Testis (tissue), 3 donors: ENCODE measurements around the gene TXNRD2. TPM values are rescaled to one million over a fixed set of nuclear protein-coding genes. Genes with fewer than 3 reads are reported as not detected.

Experiments used
- DNase-seq: peaks from one replicate; pipeline ENCODE4 v3.0.0-alpha.2; 2019
- H3K27ac ChIP-seq, 2 donors: fragments of 200-600 bp; sonication (generic); one replicate each; pipeline ENCODE4 v1.5.1; 2019
- H3K27me3 ChIP-seq: fragments of 200-600 bp; sonication (generic); one replicate; pipeline ENCODE4 v1.5.1; 2019
- H3K36me3 ChIP-seq: fragments of 200-600 bp; sonication (generic); one replicate; pipeline ENCODE4 v1.5.1; 2017; ENCODE audit warnings: low read depth; ENCODE audit errors: missing control alignments
- H3K4me1 ChIP-seq: fragments of 200-600 bp; sonication (generic); one replicate; pipeline ENCODE4 v1.5.1; 2019
- H3K4me3 ChIP-seq, 2 donors: fragments of 200-600 bp; sonication (generic); one replicate each; pipeline ENCODE4 v1.5.1; 2017 to 2019
- H3K9me3 ChIP-seq: fragments of 200-600 bp; sonication (generic); one replicate; pipeline ENCODE4 v1.5.1; 2017
- POLR2A ChIP-seq: fragments of 450-650 bp; IDR thresholded peaks from one replicate; pipeline ENCODE4 v1.6.1; 2017; ENCODE audit warnings: antibody characterized with exemption, mild to moderate bottlenecking, moderate library complexity
- WGBS, 2 donors: methylation state at CpG; one replicate each; pipeline ENCODE4 v1.1.5; 2018; 5-methylcytosine and 5-hydroxymethylcytosine counted together
- intact Hi-C: fragments of 100-400 bp; cut with DNase I; formaldehyde crosslinking; loops from one replicate; pipeline ENCODE4 v1.15.1; 2023; ENCODE audit warnings: low total_unique reads
- polyA plus RNA-seq: library from polyadenylated mRNA; stranded (reverse); fragments of 350-450 nt; fragmentation: Illumina TruSeq; extraction: RNeasy Lipid Tissue Mini Kit (QIAGEN cat#74804); gene quantifications from one replicate; pipeline ENCODE4 v1.2.3, GENCODE V29; 2014; ENCODE audit warnings: low read depth, low replicate concordance; ENCODE audit not compliant: insufficient read depth
- total RNA-seq, 2 donors: library from RNA; depleted of rRNA; stranded (reverse); fragments of >200 nt; gene quantifications; one replicate each; pipeline ENCODE4 v1.2.3, GENCODE V29; 2016
- TF ChIP-seq, protein P1 (sequence below), 3 experiments: fragments of 450-650 bp in 2 of 3; fragments of 200-600 bp in 1 of 3; sonication (generic) in 1 of 3; IDR thresholded peaks; one replicate each; pipeline ENCODE4 v1.5.1; 2016 to 2019; ENCODE audit warnings: antibody characterized with exemption in 3 of 3, mild to moderate bottlenecking in 2 of 3, moderate library complexity in 1 of 3

Gene TXNRD2
- total and polyA plus RNA-seq, 3 donors from 2014 or later, result 28.7 to 49.9 (median 36.6) TPM

GRCh38 chr22:19983741-19984140 is 42.1 kb upstream of the TXNRD2 start:
- 79 to 89% methylated on average over 5 of the region's 5 CpGs for WGBS, 2 donors
- no peak for DNase-seq
- no peak for TF ChIP-seq POLR2A
- TF ChIP-seq, protein P1, sequence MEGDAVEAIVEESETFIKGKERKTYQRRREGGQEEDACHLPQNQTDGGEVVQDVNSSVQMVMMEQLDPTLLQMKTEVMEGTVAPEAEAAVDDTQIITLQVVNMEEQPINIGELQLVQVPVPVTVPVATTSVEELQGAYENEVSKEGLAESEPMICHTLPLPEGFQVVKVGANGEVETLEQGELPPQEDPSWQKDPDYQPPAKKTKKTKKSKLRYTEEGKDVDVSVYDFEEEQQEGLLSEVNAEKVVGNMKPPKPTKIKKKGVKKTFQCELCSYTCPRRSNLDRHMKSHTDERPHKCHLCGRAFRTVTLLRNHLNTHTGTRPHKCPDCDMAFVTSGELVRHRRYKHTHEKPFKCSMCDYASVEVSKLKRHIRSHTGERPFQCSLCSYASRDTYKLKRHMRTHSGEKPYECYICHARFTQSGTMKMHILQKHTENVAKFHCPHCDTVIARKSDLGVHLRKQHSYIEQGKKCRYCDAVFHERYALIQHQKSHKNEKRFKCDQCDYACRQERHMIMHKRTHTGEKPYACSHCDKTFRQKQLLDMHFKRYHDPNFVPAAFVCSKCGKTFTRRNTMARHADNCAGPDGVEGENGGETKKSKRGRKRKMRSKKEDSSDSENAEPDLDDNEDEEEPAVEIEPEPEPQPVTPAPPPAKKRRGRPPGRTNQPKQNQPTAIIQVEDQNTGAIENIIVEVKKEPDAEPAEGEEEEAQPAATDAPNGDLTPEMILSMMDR (IDR thresholded peaks at IDR 0.05), result no peak
- Histone ChIP-seq H3K4me1 (peaks cover 8% of the 10 kb centered on the region), H3K9me3 (no peaks in the 10 kb centered on the region), H3K4me3 (no peak overlapping the region), H3K27ac (no peak overlapping the region), H3K27me3 (no peaks in the 10 kb centered on the region), H3K36me3 (no peaks in the 10 kb centered on the region)
- intact Hi-C loops, result no loop called here

- Histone ChIP-seq H3K9me3 (no peaks in the 10 kb centered on the region), H3K4me3 (no peak overlapping the region), H3K27ac (no peak overlapping the region), H3K36me3 (no peaks in the 10 kb centered on the region), H3K27me3 (no peaks in the 10 kb centered on the region), H3K4me1 (peaks cover 8% of the 10 kb centered on the region)
- intact Hi-C loops, result no loop called here
- no peak for DNase-seq
- WGBS, 2 donors, result 92 to 93% methylated on average over 5 to 8 of the region's 8 CpGs
- no peak for TF ChIP-seq POLR2A
- TF ChIP-seq, protein P1 (IDR thresholded peaks at IDR 0.05), result no peak
Measured at GRCh38 chr22:19982991-19983578, 41.5 kb upstream of the TXNRD2 start.

DNA sequence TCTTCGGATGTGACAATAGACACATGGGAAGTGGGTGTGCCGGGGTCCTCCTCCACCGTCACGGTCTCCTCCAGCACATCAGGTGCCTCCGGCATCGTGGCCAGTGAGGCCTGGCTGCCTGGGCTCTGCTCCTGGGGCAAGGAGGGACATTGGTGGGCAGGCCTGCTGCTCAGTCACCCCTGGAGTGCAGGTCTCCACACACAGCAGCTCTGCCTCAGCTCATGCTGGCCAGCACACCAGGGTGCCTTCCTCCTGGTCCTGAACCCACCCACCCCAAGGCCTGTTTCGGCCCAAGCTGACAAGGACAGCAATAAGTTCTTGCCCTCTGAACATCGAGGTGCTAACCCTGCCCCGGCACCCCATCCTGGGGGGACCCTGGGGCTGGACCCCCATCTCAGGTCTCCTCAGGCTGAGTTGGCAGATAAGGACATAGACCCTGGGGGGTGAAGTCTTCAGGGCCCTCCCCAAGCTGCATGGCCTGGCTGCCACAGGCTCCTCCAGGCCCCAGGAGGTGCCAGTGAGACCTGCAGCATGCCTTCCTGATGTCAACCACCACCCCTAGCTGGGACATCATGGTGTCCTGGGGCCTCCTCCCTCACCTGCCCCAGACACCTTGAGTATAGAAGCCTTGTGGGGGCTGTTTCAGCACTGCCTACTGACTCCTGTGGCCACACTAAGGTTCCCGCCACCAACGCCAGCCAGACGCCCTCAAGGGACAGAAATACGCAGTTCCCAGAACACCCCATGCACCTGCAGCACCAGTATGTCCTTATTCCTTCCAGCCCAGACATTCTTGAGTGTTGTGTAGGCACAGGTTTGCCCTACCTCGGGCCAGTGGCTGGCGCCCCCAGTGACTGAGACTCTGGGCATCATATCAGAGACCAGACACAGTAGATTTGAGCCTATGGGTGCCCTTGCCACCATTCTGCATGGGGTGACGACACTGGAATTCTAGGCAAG is 40.6 kb upstream of the TXNRD2 start:
- Histone ChIP-seq H3K4me1 (peaks cover 8% of the 10 kb centered on the region), H3K4me3 (no peak overlapping the region), H3K27me3 (no peaks in the 10 kb centered on the region), H3K27ac (no peak overlapping the region), H3K36me3 (no peaks in the 10 kb centered on the region), H3K9me3 (no peaks in the 10 kb centered on the region)
- no peak for TF ChIP-seq POLR2A
- TF ChIP-seq, protein P1 (IDR thresholded peaks at IDR 0.05), result no peak
- WGBS, 2 donors, result 95 to 100% methylated on average over 7 to 14 of the region's 16 CpGs
- no peak for DNase-seq
- intact Hi-C loops, result no loop called here

GRCh38 chr22:19981171-19981960 is 39.7 kb upstream of the TXNRD2 start:
- TF ChIP-seq, protein P1 (IDR thresholded peaks at IDR 0.05), result no peak
- WGBS, 2 donors, result 93% methylated on average over 13 to 29 of the region's 33 CpGs
- DNase-seq, result no peak
- intact Hi-C loops, result no loop called here
- Histone ChIP-seq H3K4me3 (no peak overlapping the region), H3K4me1 (peaks cover 7% of the 10 kb centered on the region), H3K36me3 (no peaks in the 10 kb centered on the region), H3K27ac (no peak overlapping the region), H3K9me3 (no peaks in the 10 kb centered on the region), H3K27me3 (no peaks in the 10 kb centered on the region)
